SU-DHL-6 (cell line): ENCODE measurements around the gene IFNL3.
"Not testable (repeated sequence)": the region's sequence is repeated elsewhere in the genome, so short reads cannot be mapped to it uniquely, and the experiment has no call there.

ENCODE experiments used
- H2AFZ ChIP-seq: fragments of 200-600 bp; sonication (generic); 2 replicates; pipeline ENCODE4 v1.6.1; 2014; ENCODE audit warnings: low read depth, mild to moderate bottlenecking, moderate library complexity, mixed read lengths, antibody characterized with exemption, low read length; ENCODE audit not compliant: severe bottlenecking
- H3F3A ChIP-seq: fragments of 200-600 bp; shearing (Covaris generic); 2 replicates; pipeline ENCODE4 v1.6.0; 2016; ENCODE audit warnings: antibody characterized with exemption, mild to moderate bottlenecking; ENCODE audit not compliant: insufficient read depth
- H3K27ac ChIP-seq: fragments of 200-600 bp; sonication (generic); 2 replicates; pipeline ENCODE4 v1.5.1; 2016; ENCODE audit warnings: low read depth, mild to moderate bottlenecking, low read length, moderate library complexity, mixed read lengths
- H3K27me3 ChIP-seq: fragments of 200-600 bp; sonication (generic), shearing (Covaris generic); 2 replicates; pipeline ENCODE4 v1.6.0; 2014; ENCODE audit warnings: mild to moderate bottlenecking, low read length
- H3K36me3 ChIP-seq: fragments of 200-600 bp; sonication (generic); 2 replicates; pipeline ENCODE4 v1.6.1; 2014; ENCODE audit warnings: mild to moderate bottlenecking, low read length, mixed read lengths
- H3K4me2 ChIP-seq: fragments of 300-600, 200-600 bp; shearing (Covaris generic), sonication (generic); 2 replicates; pipeline ENCODE4 v1.6.0; 2014; ENCODE audit warnings: low read length, low read depth, mild to moderate bottlenecking; ENCODE audit not compliant: poor library complexity, severe bottlenecking
- H3K4me3 ChIP-seq: fragments of 200-600 bp; sonication (generic); 2 replicates; pipeline ENCODE4 v1.5.1; 2014; ENCODE audit warnings: antibody characterized with exemption, low read length, mild to moderate bottlenecking, mixed read lengths; ENCODE audit not compliant: insufficient read depth, poor library complexity, severe bottlenecking
- H3K79me2 ChIP-seq: fragments of 200-600 bp; sonication (generic); 2 replicates; pipeline ENCODE4 v1.6.1; 2014; ENCODE audit warnings: mild to moderate bottlenecking, low read length, moderate library complexity; ENCODE audit not compliant: insufficient read depth
- H3K9ac ChIP-seq: fragments of 200-600 bp; sonication (generic); 2 replicates; pipeline ENCODE4 v1.7.0; 2014; ENCODE audit warnings: mild to moderate bottlenecking, low read length
- H3K9me2 ChIP-seq: fragments of 200-600 bp; sonication (generic); replicated peaks from 2 replicates; pipeline ENCODE4 v1.6.1; 2014; ENCODE audit warnings: low read length; ENCODE audit not compliant: insufficient read depth
- H3K9me3 ChIP-seq: fragments of 200-600 bp; sonication (generic); 2 replicates; pipeline ENCODE4 v1.6.1; 2014; ENCODE audit warnings: low read length, mixed read lengths; ENCODE audit not compliant: insufficient read depth
- H4K20me1 ChIP-seq: fragments of 200-600 bp; sonication (generic); 2 replicates; pipeline ENCODE4 v1.6.1; 2014; ENCODE audit warnings: low read depth, mild to moderate bottlenecking, antibody characterized with exemption, low read length, moderate library complexity, mixed read lengths
- CTCF ChIP-seq: fragments of 200-600 bp; sonication (generic); IDR thresholded peaks from one replicate; pipeline ENCODE4 v1.5.1; 2017; ENCODE audit warnings: antibody characterized with exemption, mild to moderate bottlenecking, low read length, moderate library complexity; ENCODE audit not compliant: insufficient read depth, poor library complexity, severe bottlenecking
- EZH2phosphoT487 ChIP-seq: fragments of 200-600 bp; sonication (generic), shearing (Covaris generic); conservative IDR thresholded peaks from 2 replicates; pipeline ENCODE4 v1.6.1; 2018; ENCODE audit warnings: mild to moderate bottlenecking, antibody characterized with exemption, low read length, moderate library complexity, mixed read lengths

Gene IFNL3

GRCh38 chr19:39224910-39225309 lies 19.9 kb downstream of the IFNL3 start:
- Histone ChIP-seq H3K9ac (no peak overlapping the region), H3K27ac (no peak overlapping the region), H4K20me1 (no peaks in the 10 kb centered on the region), H3K79me2 (no peaks in the 10 kb centered on the region), H3K4me3 (no peak overlapping the region), H3K36me3 (no peaks in the 10 kb centered on the region), H3K4me2 (no peak overlapping the region), H2AFZ (no peak overlapping the region), H3F3A (no peaks in the 10 kb centered on the region), H3K27me3 (no peaks in the 10 kb centered on the region), H3K9me2 (no peaks in the 10 kb centered on the region), H3K9me3 (no peaks in the 10 kb centered on the region)
- TF ChIP-seq EZH2phosphoT487 (no peak), CTCF (no peak)

GRCh38 chr19:39223703-39224279 lies 21.0 kb downstream of the IFNL3 start:
- no peaks in the 10 kb centered on the region for H3F3A ChIP-seq
- TF ChIP-seq EZH2phosphoT487 (no peak), CTCF (no peak)
- H2AFZ ChIP-seq = no peak overlapping the region
- no peaks in the 10 kb centered on the region for H3K79me2 ChIP-seq
- no peaks in the 10 kb centered on the region for H3K9me2 ChIP-seq
- H3K36me3 ChIP-seq = no peaks in the 10 kb centered on the region
- H3K4me2 ChIP-seq = no peak overlapping the region
- no peak overlapping the region for H3K27ac ChIP-seq
- no peaks in the 10 kb centered on the region for H4K20me1 ChIP-seq
- H3K9me3 ChIP-seq = no peaks in the 10 kb centered on the region
- H3K27me3 ChIP-seq = no peaks in the 10 kb centered on the region
- H3K4me3 ChIP-seq = no peak overlapping the region
- H3K9ac ChIP-seq = no peak overlapping the region

- not testable (repeated sequence) for H3K27me3 ChIP-seq, H3K9ac ChIP-seq, H2AFZ ChIP-seq
These were observed 25.7 kb downstream of the IFNL3 start for GRCh38 chr19:39219108-39219507.

GRCh38 chr19:39218230-39219007 lies 26.4 kb downstream of the IFNL3 start:
- no peak overlapping the region for H2AFZ ChIP-seq

More at GRCh38 chr19:39219108-39219507, 25.7 kb downstream of the IFNL3 start:
- not testable (repeated sequence) for H3K4me2 ChIP-seq, H3K27ac ChIP-seq, H3K9me3 ChIP-seq, H3K79me2 ChIP-seq, H3F3A ChIP-seq, H4K20me1 ChIP-seq, H3K36me3 ChIP-seq, H3K4me3 ChIP-seq, H3K9me2 ChIP-seq

More at GRCh38 chr19:39218230-39219007, 26.4 kb downstream of the IFNL3 start:
- no peaks in the 10 kb centered on the region for H4K20me1 ChIP-seq
- no peaks in the 10 kb centered on the region for H3K9me2 ChIP-seq
- no peak overlapping the region for H3K27ac ChIP-seq
- no peaks in the 10 kb centered on the region for H3K9me3 ChIP-seq
- H3K36me3 ChIP-seq = no peaks in the 10 kb centered on the region
- H3K4me3 ChIP-seq = no peak overlapping the region
- H3K27me3 ChIP-seq = no peaks in the 10 kb centered on the region
- H3K9ac ChIP-seq = no peak overlapping the region
- no peaks in the 10 kb centered on the region for H3K79me2 ChIP-seq
- H3K4me2 ChIP-seq = no peak overlapping the region
- no peaks in the 10 kb centered on the region for H3F3A ChIP-seq
- TF ChIP-seq EZH2phosphoT487 = no peak
- TF ChIP-seq CTCF = no peak
